HG03469 (cell line): ENCODE measurements around the gene ARHGEF33.

Source experiments
- ATAC-seq: cut with Tn5 transposase; IDR thresholded peaks from one replicate; pipeline ENCODE4 v1.9.1; 2021; ENCODE audit warnings: mild to moderate bottlenecking, moderate library complexity, moderate number of reproducible peaks; ENCODE audit not compliant: unreplicated experiment

The ARHGEF33 gene

GRCh38 chr2:38951766-38952165 is 62.1 kb downstream of the ARHGEF33 start:
- ATAC-seq, result no peak

GRCh38 chr2:38957972-38958371 is 68.3 kb downstream of the ARHGEF33 start:
- ATAC-seq, result no peak

GRCh38 chr2:38959466-38959865 is 69.8 kb downstream of the ARHGEF33 start:
- ATAC-seq, result no peak

- ATAC-seq, result peak; percentile 64
Measured at GRCh38 chr2:38959938-38960608, 70.4 kb downstream of the ARHGEF33 start.

GRCh38 chr2:38960609-38961320 is 71.1 kb downstream of the ARHGEF33 start:
- ATAC-seq, result no peak

GRCh38 chr2:38966006-38966405 is 76.3 kb downstream of the ARHGEF33 start:
- ATAC-seq, result no peak

GRCh38 chr2:38966678-38967077 is 77.0 kb downstream of the ARHGEF33 start:
- no peak for ATAC-seq

GRCh38 chr2:38968021-38968420 is 78.3 kb downstream of the ARHGEF33 start:
- ATAC-seq, result no peak

GRCh38 chr2:38971377-38971776 is 81.7 kb downstream of the ARHGEF33 start:
- no peak for ATAC-seq

- ATAC-seq, result no peak
Measured at GRCh38 chr2:38973266-38973665, 83.6 kb downstream of the ARHGEF33 start.

GRCh38 chr2:38975042-38975441 is 85.4 kb downstream of the ARHGEF33 start:
- ATAC-seq, result no peak

- no peak for ATAC-seq
Measured at GRCh38 chr2:38977047-38977446, 87.4 kb downstream of the ARHGEF33 start.

- no peak for ATAC-seq
Measured at GRCh38 chr2:38978296-38978903, 88.7 kb downstream of the ARHGEF33 start.

- ATAC-seq, result no peak
Measured at GRCh38 chr2:38978908-38979307, 89.2 kb downstream of the ARHGEF33 start.

GRCh38 chr2:38981003-38981669 is 91.5 kb downstream of the ARHGEF33 start:
- no peak for ATAC-seq

GRCh38 chr2:38981670-38982357 is 92.1 kb downstream of the ARHGEF33 start:
- no peak for ATAC-seq

GRCh38 chr2:38982498-38982897 is 92.8 kb downstream of the ARHGEF33 start:
- no peak for ATAC-seq

- ATAC-seq, result no peak
Measured at GRCh38 chr2:38988716-38989115, 99.0 kb downstream of the ARHGEF33 start.

GRCh38 chr2:38991899-38992298 is 102.2 kb downstream of the ARHGEF33 start:
- no peak for ATAC-seq

- no peak for ATAC-seq
Measured at GRCh38 chr2:38997781-38998180, 108.1 kb downstream of the ARHGEF33 start.

- ATAC-seq, result no peak
Measured at GRCh38 chr2:39000552-39000951, 110.9 kb downstream of the ARHGEF33 start.
